NCI-H146 (cell line): Measurements from ENCODE around the gene FSD2.
"Not testable (repeated sequence)": the region's sequence is repeated elsewhere in the genome, so short reads cannot be mapped to it uniquely, and the experiment has no call there.

Experiments used
- DNase-seq: peaks from one replicate; lab custom pipeline; 2025; lab: John Stamatoyannopoulos, UW

FSD2 gene

DNA sequence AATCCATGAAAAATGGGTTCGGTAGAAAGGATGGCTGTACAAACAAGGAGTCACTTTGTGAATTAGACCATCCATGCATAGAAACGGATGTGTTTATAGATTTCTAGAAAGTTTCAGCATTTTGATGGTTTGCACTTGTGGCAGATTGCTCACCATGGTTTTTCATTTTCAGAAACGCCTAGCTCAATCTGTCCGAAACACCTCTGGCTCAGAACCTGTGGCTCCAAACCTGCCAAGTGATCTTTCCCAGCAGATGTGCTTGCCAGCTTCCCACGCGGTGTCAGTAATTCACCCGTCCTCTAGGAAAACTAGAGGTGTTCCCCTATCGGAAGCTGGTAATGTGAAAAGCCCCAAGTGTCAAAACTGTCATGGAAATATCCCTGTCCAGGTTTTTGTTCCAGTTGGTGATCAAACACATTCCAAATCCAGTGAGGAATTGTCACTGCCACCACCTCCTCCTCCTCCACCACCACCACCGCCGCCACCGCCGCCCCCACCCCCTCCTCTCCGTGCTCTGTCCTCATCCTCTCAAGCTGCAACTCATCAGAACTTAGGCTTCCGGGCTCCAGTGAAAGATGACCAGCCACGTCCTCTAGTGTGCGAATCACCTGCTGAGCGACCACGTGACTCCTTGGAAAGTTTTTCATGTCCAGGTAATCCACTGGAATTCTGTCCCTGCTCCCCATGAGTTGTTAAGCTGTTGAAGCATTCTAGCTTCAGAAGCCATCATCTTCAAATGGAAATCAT lies 24.7 kb upstream of the FSD2 start:
- DNase-seq, result no peak

DNA sequence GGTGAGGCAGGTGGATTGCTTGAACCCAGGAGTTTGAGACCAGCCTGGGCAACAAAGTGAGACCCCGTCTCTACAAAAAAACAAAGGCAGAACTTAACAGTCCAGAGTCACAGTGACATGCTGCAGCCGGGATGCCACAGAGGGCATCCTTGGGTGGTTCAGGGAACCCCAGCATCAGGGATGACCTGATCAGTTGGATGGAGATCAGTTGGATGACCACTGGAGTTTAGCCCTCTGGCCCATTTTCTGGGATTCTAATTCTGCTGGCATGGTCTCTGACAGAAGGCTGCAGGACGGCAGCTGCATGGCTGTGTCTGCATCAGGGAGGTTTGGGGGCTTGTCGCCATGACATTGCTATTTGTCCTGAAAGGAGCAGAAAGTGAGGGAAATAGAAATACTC lies 23.4 kb upstream of the FSD2 start:
- no peak for DNase-seq

DNA sequence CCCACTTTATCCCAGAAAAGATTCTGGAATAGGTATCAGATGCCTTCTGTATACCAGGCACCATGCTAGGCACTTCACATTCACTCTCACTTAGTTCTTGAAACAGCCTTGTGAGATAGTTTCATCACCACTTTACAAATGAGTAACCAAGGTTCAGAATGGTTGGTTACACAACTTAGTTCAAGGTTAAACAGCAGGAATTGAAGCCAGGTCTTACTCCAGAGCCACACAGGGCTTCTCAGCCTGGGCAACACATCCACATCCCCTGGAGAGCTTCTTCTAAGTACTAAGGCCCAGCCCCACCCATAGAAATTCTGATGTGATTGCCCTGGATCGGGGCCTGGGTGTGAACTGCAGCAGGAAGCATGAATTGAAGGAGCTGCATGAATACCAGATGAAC lies 22.2 kb upstream of the FSD2 start:
- DNase-seq, result no peak

DNA sequence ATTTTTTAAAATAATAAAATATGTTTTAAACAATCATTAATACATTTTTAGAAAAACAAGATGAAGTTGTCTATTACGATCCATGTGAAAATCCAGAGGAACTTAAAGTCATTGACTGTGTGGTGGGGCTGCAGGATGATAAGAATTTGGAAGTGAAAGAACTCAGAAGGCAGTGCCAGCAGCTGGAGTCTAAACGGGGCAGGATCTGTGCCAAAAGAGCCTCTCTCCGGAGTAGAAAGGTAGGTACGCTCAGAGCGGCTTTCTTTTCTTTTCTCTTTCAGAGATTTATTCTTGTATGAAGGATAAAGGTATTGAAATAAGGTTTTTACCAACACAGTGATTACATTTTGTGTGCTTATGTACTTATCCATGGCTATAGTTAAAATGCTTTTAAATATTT lies 17.2 kb upstream of the FSD2 start:
- DNase-seq, result no peak

DNA sequence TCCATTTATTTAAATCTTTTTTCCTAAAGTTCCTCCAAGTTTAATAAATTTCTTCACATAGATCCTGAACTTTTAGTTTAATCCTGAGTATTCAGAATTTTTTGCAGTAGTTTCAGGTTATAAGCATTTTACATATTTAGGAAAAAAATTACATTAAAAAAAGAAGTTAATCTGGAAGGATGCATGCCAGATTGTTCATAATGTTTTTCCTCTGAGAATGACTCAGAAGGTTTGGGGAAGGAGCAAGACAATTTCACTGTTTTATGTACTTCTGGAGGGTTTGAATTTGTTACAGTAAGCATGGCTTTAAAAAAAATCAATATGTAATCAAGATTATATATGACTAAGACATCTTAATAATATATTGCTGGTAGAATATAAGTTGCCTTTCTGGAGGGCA lies 16.0 kb upstream of the FSD2 start:
- DNase-seq, result not testable (repeated sequence)

DNA sequence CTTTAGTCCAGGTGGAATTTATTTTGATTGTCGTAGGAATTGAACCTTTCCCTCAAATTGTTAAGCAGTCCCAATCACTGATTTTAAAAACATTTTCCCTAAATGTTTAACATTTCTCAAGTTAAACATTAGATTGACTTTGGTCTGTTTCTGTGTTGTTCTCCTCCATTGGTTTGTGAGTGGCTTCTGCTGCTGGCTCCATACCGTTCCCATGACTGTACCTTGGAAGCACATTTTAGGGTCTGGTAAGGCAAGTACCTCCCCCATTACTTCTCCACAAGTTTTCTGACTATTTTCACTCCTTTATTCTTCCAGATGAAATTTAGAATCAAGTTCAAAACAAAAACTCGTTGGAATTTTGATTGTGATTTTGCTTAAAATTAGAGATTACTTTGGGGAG lies 15.5 kb upstream of the FSD2 start:
- not testable (repeated sequence) for DNase-seq

DNA sequence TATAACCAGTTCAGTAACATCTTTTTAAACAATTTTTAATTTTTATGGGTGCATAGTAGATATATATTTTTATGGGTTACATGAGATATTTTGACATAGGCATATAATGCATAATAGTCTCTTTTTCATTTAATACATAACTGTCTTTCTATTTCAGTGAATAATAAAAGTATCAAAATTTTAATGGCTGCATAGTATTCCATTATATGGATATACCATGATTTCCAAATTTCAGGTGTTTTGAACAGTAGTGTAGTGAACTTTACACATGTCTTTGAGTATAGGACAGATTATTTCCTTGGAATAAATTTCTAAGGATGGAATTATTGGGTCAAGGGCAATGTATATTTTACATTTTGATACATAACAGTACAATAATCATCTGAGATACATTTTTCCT lies 14.3 kb upstream of the FSD2 start:
- no peak for DNase-seq

DNA sequence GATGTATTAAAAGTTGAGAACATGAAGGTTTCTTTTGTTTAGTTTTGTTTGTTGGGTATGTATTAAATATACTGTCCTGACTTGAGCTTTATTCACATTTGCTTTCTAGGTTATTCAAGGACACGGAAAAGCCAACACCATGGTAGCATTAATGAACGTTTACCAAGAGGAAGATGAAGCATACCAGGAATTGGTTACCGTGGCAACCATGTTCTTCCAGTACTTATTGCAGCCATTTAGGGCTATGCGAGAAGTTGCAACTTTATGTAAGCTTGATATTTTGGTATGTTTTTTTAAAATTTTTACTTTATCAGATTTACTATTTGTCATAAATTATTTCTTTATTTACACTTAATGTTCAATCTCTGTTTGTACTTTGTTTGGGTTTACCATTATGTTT lies 7.1 kb upstream of the FSD2 start:
- no peak for DNase-seq

DNA sequence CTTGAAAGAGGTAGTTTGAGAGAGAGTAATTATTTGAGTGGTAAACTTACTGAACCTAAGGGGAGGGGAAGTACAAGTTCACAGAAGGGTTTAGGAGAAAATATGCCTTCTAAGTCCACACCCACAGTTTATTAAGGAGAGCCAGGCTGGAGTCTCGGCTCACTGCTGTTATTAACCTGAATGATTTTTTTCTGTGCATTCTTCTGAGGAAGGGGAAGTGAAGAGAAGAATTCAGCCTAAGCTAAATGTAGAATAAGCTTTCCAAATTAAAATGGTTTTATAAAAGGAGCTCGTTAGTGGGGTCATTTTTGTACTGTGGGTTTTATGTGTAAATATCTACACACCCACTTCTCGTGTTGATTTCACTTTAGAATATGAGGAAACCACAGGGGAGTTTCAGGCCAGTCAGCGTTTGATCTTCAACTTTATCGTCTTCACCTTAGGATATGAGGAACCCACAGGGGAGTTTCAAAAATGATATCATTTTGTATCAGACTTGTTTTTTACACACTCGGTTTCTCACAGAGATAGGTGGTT lies 5.1 kb upstream of the FSD2 start:
- DNase-seq, result no peak

DNA sequence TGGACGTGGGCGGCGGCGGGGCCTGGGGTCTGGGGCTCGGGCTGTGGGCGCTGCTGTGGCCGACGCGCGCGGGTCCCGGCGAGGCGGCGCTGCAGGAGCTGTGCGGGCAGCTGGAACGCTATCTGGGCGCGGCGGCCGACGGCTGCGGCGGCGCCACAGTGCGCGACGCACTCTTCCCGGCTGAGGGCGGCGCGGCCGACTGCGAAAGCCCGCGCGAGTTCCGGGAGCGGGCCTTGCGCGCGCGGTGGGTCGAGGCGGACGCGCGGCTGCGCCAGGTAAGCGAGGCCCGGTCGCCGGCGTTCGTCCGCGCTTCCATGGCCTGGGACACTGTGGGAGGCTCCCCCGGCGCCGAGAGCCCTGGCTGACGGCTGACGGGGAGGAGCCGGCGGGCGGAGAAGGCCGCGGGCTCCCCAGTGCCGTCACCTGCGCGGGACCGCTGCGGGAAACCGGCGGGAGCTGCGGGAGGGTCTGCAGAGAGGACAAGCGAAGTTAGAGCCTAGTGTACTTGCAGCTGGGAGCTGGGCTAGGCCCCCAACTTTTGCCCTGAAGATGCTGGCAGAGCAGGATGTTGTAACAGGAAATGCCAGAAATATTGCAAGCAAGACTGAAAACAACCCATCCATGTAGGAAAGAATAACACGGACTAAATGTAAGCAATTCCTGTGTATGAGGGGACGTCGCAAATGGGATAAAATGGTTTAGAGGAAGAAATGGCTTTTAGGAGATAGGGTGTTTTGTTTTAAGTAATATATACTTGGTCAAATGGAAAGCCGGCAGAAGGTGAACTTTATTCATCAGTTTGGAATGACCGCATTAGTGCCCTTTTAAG lies 4.4 kb upstream of the FSD2 start:
- DNase-seq, result no peak

DNA sequence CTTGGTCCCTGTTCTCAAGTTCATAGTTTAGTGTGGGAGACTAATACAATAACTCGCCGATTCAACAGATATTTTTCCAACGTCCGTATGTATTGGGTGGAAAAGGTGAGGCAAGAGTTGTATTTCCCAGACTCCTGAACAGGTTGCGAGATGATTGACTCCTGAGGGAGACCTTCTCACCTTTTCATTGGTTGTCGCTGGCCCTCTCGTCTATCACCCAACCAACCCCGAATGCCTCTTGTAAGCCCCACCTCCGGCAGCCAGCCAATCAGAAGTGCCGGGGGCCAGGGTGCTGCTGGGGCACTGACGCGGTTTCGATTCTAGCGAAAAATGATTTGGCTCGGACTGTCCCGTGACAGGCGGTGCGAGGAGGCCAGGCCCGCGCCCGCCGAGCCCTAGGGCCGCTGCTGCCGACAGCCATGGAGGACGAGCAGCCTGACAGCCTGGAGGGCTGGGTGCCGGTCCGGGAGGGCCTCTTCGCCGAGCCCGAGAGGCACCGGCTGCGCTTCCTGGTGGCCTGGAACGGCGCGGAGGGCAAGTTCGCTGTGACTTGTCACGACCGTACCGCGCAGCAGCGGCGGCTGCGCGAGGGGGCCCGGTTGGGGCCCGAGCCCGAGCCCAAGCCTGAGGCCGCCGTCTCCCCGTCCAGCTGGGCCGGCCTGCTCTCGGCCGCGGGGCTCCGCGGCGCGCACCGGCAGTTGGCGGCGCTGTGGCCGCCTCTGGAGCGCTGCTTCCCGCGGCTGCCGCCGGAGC lies 3.6 kb upstream of the FSD2 start, which contains the start of gene WHAMM:
WHAMM (plus strand) TSS at position 321 of the 753 bp plus-strand sequence; CDS start at position 420, 99 bp downstream.
- peak; percentile 94 for DNase-seq

DNA sequence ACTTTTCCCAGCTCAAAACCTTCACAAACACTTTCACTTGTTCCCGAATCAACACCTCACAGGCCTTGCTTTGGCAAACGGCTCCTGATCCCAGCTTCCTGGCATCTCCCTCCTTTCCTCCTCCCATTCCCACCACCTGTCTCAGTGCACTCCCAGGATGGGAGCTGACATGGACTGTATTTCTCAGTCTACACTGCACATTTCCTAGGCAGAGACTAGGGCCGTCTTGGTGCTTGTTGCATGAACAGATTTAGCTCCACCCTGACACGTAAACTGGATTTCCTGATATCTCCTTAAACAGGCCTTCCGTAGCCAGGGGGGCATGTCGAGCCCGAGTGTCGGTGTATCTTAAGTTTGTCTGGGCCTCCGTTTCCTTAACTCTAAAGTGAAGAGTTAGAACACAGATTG lies 2.8 kb upstream of the FSD2 start:
- DNase-seq, result peak; percentile 18

DNA sequence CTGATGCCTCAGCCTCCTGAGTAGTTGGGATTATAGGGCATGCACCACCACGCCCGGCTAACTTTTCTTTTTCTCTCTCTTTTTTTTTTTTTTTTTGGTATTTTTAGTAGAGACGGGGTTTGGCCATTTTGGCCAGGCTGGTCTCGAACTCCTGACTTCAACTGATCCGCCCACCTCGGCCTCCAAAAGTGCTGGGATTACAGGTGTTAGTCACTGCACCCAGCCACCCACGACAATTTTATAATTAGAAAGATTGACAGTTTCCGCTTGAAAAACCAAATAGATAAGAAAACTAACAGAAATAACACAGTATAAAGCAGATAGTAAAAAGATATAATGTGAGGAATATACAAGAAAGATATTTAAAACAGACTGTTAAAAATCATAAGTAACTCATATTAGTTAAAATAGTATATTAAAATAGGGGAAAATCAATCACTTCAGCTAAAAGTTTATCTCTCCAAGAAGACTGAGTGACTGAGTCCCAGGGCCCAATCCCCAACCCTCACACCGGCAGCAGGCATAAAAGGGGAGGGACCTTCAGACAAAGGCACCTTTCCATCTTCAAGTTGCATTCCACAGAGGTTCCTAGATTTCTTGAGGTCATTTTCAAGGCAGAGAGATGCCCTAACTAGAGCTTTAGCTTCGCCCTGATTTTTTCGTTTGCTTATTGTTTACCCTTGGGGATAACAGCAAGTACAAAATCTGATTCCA lies 2.2 kb upstream of the FSD2 start:
- no peak for DNase-seq

DNA sequence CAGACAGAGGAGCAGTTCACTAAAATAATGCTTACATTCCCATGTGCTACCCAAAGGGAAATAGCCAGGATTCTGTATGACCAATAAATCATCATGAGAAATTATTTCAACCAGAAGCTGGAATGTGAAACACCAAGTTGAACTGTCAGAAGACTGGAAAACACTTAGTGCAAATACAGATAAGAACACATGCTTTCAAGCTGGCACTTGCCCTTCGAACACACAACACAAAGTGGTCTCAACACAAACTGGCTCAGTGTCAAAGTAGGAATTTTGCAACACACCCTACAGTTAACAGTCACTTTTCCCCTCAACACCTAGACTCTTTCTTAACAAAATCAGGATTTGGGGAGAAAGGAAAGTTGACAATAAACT lies 1.3 kb downstream of the FSD2 start:
- no peak for DNase-seq

DNA sequence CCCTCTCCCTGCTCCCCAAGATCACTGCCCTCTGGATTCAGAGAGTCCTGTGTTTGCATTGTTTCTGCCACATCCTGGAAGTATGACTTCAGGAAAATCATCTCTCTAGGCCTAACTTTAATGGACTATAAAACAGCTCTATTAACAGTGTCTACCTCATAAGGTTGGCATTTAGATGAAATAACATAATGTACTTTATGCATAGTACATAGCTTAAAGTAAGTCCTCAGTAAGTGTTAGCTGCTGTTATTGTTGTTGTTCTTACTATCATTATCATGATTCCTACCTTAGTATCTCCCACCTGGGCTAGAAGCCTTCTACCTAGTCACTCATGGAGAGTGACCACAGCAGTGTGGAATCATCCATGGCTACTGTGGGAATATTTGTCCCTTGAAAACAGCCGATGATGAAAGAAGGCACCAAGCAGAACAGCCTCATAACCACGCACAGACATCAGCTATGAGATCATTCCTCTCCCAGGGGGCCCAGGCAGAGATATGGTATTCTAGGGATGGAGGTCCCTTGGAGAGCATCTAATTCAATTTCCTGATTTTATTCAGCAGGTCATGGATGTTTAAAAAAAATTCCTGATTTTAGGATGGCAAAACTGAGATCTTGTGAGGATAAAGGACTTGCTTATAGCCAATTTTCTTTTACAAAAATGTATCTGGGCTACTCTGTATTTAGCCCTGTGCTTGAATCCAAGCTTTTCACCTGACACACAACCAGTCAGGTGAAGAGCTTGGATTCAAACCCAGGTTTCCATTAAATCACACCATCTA lies 1.9 kb downstream of the FSD2 start:
- no peak for DNase-seq

DNA sequence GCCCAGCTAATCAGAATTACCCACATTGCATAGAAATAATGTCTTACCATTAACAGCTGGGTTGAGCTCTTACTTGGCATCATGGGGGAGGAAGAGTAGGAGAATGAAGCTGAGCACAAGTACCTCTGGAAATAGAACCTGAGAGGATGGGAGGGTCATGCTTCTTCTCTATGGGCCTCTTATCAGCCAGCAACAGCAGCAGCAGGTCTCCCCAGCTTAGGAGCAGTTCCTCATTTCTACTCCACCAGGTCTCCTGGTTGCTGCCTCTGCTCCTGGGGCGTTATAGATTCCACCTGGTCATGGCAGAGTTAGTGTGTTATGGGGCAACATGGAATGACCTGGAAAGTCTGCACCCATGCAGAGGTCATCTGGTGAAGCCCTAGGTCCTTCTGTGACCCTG lies 3.4 kb downstream of the FSD2 start:
- no peak for DNase-seq

DNA sequence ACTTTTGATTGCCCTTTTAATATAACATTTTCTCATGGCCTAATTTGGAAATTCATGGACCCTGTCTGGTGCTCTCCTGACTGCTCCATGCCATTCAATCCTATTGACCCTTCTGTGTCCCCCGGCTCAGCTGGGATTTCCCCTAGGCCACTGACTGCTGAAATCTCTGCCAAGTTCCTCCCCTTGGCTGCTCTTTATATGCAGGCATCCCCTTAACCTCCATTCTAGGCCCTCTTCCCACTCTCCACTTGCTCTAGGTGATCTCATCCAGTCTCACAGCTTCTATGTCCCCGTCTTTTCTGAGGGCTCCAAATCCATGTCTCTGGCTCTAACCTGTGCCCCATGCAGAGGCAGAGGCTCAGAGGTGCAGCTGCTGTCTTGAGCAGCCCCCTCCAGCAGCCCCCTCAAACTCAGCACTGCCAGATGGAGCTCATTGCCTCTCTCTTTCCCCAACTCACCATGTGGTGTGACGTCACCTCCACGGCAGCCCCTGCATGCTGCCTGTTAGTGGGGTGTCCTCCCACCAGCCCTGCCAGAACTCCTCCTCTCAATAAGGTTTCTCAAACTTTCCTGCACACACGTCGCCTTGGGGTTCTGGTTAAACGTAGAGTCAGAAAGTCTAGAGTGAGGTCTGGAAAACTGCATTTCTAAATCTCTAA lies 6.6 kb downstream of the FSD2 start:
- no peak for DNase-seq

DNA sequence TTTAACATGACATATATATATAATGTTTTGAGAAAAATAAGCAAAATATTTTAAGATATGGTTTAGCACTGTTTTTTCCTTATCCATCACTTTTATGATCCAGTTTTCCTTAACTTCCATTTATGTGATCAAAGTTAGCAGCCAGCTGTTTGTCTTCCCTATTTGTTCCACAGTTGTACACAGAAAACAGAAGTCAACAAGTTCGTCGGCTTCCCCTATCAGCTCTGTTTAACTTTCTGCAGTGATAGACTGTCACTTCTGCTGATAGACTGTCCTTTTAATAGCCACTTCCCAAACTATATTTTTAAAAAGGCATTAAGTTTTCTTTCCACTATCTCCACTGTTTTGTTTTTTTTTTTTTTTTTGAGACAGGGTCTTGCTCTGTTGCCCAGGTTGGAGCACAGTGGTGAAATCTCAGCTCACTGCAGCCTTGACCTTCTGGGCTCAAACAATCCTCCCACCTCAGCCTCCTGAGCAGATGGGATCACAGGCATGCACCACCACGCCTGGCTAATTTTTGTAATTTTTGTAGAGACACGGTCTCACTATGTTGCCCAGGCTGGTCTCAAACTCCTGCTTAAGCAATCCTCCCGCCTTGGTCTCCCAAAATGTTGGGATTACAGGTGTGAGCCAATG lies 7.2 kb downstream of the FSD2 start:
- DNase-seq, result no peak

DNA sequence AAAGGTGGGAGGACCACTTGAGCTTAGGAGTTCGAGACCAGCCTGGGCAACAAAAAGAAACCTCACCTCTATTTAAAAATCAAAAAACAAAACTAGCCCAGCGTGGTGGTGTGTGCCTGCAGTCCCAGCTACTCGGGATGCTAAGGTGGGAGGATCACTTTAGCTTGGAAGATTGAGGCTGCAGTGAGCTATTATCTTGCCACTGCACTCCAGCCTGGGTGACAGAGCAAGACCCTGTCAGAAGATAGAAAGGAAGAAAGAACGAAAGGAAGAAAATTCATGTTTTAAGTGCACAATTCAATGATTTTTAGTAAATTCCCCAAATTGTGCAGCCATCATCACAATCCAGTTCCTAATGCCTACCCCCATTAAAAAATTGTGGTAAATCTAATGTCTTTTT lies 7.8 kb downstream of the FSD2 start:
- DNase-seq, result no peak

DNA sequence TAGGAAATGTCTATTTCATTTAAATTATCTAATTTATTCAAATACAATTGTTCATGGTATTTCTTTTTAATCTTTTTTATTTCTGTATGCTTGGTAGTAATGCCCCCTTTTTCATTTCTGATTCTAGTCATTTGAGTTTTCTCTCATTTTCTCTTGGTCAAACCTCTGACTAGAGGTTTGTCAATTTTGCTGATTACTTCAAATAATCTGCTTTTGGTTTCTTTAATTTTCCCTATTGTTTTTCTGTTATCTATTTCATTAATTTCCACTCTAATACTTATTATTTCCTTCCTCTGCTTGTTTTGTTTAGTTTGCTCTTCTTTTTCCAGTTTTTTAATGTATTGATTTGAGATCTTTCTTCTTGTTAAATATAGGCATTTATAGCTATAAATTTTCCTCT lies 12.1 kb downstream of the FSD2 start:
- no peak for DNase-seq
